GM23338 (cell line): ENCODE data around the gene GART.

ENCODE experiments used
- CREB1 ChIP-seq: fragments of 250-450 bp; sonication (Bioruptor Pico); IDR thresholded peaks from 2 replicates; pipeline ENCODE4 v1.5.0; 2020; ENCODE audit warnings: low read depth, mild to moderate bottlenecking, moderate library complexity
- CTCF ChIP-seq, 2 experiments: fragments of 200-600 bp in 1 of 2; sonication (generic) in 1 of 2; conservative IDR thresholded peaks; 2 replicates each; pipeline versions ENCODE4 v1.5.1 to v1.6.1; 2016 to 2017; ENCODE audit warnings: antibody characterized with exemption in 2 of 2, low read depth in 2 of 2, mild to moderate bottlenecking in 2 of 2, moderate library complexity in 1 of 2
- ETS1 ChIP-seq: IDR thresholded peaks from 2 replicates; pipeline ENCODE4 v1.6.1; 2016; ENCODE audit warnings: antibody characterized with exemption
- EZH2 ChIP-seq: fragments of 200-600 bp; sonication (generic); IDR thresholded peaks from one replicate; pipeline ENCODE4 v1.8.0; 2017; ENCODE audit warnings: antibody characterized with exemption, mild to moderate bottlenecking, low read depth; ENCODE audit not compliant: unreplicated experiment
- EZH2phosphoT487 ChIP-seq: fragments of 200-600 bp; sonication (generic); IDR thresholded peaks from one replicate; pipeline ENCODE4 v1.8.1; 2018; ENCODE audit warnings: antibody characterized with exemption; ENCODE audit not compliant: unreplicated experiment
- JUNB ChIP-seq: IDR thresholded peaks from one replicate; pipeline ENCODE4 v1.6.1; 2016; ENCODE audit warnings: antibody characterized with exemption; ENCODE audit not compliant: unreplicated experiment
- NANOG ChIP-seq: IDR thresholded peaks from 2 replicates; pipeline ENCODE4 v1.6.1; 2016; ENCODE audit warnings: antibody characterized with exemption, borderline replicate concordance
- POLR2AphosphoS5 ChIP-seq: IDR thresholded peaks from 2 replicates; pipeline ENCODE4 v1.6.1; 2016; ENCODE audit warnings: antibody characterized with exemption, low read depth
- REST ChIP-seq: IDR thresholded peaks from one replicate; pipeline ENCODE4 v1.6.1; 2018; ENCODE audit warnings: antibody characterized with exemption; ENCODE audit not compliant: unreplicated experiment
- STAT1 ChIP-seq: IDR thresholded peaks from one replicate; pipeline ENCODE4 v1.6.1; 2016; ENCODE audit warnings: antibody characterized with exemption; ENCODE audit not compliant: unreplicated experiment
- ZNF114 ChIP-seq: fragments of 250-450 bp; sonication (Bioruptor Pico); IDR thresholded peaks from 2 replicates; pipeline ENCODE4 v1.5.0; 2020; ENCODE audit warnings: mild to moderate bottlenecking, moderate library complexity
- ZNF331 ChIP-seq: fragments of 250-450 bp; sonication (Bioruptor Pico); IDR thresholded peaks from 2 replicates; pipeline ENCODE4 v1.5.0; 2020; ENCODE audit warnings: low read depth, mild to moderate bottlenecking, moderate library complexity

- peak; percentile 31 to 43; a peak in 3 of 4 replicates for TF ChIP-seq CTCF (conservative IDR thresholded peaks at IDR 0.05; ENCODE audit: low read depth in 2 of 2)
- TF ChIP-seq ETS1, result no peak
- no peak for TF ChIP-seq ZNF114 (CRISPR knock-in tag)
- no peak for TF ChIP-seq EZH2phosphoT487
- peak; percentile 81 for TF ChIP-seq POLR2AphosphoS5
- TF ChIP-seq REST, result no peak
- TF ChIP-seq EZH2, result no peak
- TF ChIP-seq CREB1 (CRISPR knock-in tag), result no peak
- TF ChIP-seq NANOG, result no peak
- TF ChIP-seq JUNB, result no peak
- TF ChIP-seq ZNF331 (CRISPR knock-in tag), result no peak
- TF ChIP-seq STAT1, result no peak
These were observed 62.0 kb downstream of the GART start, which contains the start of gene TMEM50B for GRCh38 chr21:33479679-33480480.
